Calu3 (cell line): Measurements from ENCODE around the gene PCSK4. TPM values are rescaled to one million over a fixed set of nuclear protein-coding genes. Genes with fewer than 3 reads are reported as not detected.

Source experiments
- BruUV-seq: library from RNA; stranded (reverse); fragments of 400-500 nt; replicated peaks from 2 replicates; lab custom pipeline; 2021; lab: Mats Ljungman, UMichigan
- CTCF ChIA-PET: fragments of 300-600 bp; sonication (Branson Sonifier 250); formaldehyde crosslinking; loops from one replicate; lab custom pipeline; 2022; ENCODE audit warnings: antibody characterized with exemption; lab: Charles Lee
- DNase-seq: peaks from one replicate; pipeline ENCODE4 v3.0.0; 2022
- H3K27ac Mint-ChIP-seq: one replicate; pipeline ENCODE4 v1.8.0; 2022; ENCODE audit warnings: mixed read lengths; ENCODE audit not compliant: unreplicated experiment
- H3K27me3 Mint-ChIP-seq: one replicate; pipeline ENCODE4 v1.8.0; 2022; ENCODE audit warnings: mixed read lengths; ENCODE audit not compliant: unreplicated experiment
- H3K36me3 Mint-ChIP-seq: one replicate; pipeline ENCODE4 v1.8.0; 2022; ENCODE audit warnings: mild to moderate bottlenecking, moderate library complexity, mixed read lengths; ENCODE audit not compliant: insufficient read depth, unreplicated experiment
- H3K4me1 Mint-ChIP-seq: one replicate; pipeline ENCODE4 v1.8.0; 2022; ENCODE audit warnings: mild to moderate bottlenecking, low read depth, mixed read lengths; ENCODE audit not compliant: unreplicated experiment
- H3K4me3 Mint-ChIP-seq: one replicate; pipeline ENCODE4 v1.8.0; 2022; ENCODE audit warnings: mild to moderate bottlenecking, low read depth, moderate library complexity, mixed read lengths; ENCODE audit not compliant: unreplicated experiment
- H3K9me3 Mint-ChIP-seq: one replicate; pipeline ENCODE4 v1.8.0; 2022; ENCODE audit warnings: low read depth, mixed read lengths; ENCODE audit not compliant: unreplicated experiment
- CTCF ChIP-seq: fragments of 200-600 bp; IDR thresholded peaks from one replicate; pipeline ENCODE4 v1.8.0; 2022; ENCODE audit warnings: antibody characterized with exemption; ENCODE audit not compliant: unreplicated experiment
- intact Hi-C: fragments of 100-400 bp; cut with micrococcal nuclease; formaldehyde crosslinking; loops from one replicate; pipeline ENCODE4 v1.10.0; 2022; ENCODE audit not compliant: unreplicated experiment
- total RNA-seq: library from RNA; stranded (reverse); gene quantifications from 2 replicates; pipeline ENCODE4 v1.2.3, GENCODE V29; 2022

Gene PCSK4
- total RNA-seq, 1 experiment from 2014 or later, result 5.5 TPM

- no peak overlapping the region for H3K4me3 Mint-ChIP-seq
These were observed 39.1 kb downstream of the PCSK4 start for GRCh38 chr19:1450735-1451731.

DNA sequence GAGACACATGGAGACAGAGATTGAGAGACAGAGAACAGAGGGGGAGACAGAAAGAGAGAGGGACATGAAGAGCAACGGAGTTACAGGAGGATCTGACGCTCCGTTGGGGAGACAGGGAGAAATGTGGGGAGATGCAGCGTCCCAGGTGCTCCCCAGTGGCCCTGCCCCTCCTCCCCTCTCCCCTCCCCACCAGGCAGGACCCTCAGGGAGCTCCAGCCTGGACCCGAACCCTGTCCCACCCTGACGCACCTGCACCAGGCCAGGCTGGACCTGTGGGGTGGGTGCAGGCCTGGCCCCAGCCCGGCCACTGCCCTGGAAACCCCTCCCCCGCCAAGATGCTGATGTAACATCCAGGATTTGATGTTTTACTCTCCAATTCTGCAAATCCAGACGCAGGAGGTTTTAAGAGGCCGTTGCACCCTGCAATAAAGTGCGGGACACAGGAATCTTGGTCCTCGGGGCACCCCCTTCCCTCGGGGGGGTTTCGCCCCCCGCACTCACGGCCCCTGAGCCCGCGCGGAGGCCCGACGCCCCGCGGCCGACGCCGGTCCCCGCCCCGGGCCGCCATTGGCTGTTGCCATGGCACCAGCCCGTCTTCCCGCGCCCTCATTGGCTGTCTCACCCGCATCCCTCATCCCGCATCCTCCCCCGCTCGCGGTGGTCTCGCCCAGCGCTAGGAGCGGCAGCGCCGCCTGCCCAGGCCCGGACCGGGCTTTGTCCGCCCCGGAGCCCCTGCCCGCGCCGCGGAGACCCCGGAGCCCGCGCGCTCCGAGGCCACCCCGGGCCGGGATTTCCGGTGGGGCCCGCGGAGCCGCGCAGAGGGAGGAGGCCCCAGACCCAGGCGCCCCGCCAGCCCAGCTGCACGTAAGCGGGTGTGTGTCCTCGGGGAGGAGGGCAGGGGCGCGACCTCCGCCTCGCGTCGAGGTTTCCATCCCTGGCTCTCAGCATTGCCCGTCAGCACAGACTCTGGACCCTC lies 40.4 kb downstream of the PCSK4 start, which contains the start of gene APC2:
APC2 (plus strand) TSS at position 655 of the 976 bp plus-strand sequence. CDS start 2,881 bp downstream, outside the sequence.
- H3K27ac Mint-ChIP-seq, result no peak within 1 kb of the TSS
- CTCF ChIA-PET, result no interaction called here
- intact Hi-C loops, result no loop called here

More at GRCh38 chr19:1450735-1451731, 39.1 kb downstream of the PCSK4 start:
- Mint-ChIP-seq H3K27ac (no peak overlapping the region), H3K9me3 (no peaks in the 10 kb centered on the region), H3K36me3 (peaks cover 23% of the 10 kb centered on the region), H3K4me1 (no peaks in the 10 kb centered on the region), H3K27me3 (peaks cover 91% of the 10 kb centered on the region)
- intact Hi-C loops, result no loop called here
- no peak for TF ChIP-seq CTCF
- CTCF ChIA-PET, result no interaction called here
- no TSS peak for BruUV-seq
- no peak for DNase-seq

DNA sequence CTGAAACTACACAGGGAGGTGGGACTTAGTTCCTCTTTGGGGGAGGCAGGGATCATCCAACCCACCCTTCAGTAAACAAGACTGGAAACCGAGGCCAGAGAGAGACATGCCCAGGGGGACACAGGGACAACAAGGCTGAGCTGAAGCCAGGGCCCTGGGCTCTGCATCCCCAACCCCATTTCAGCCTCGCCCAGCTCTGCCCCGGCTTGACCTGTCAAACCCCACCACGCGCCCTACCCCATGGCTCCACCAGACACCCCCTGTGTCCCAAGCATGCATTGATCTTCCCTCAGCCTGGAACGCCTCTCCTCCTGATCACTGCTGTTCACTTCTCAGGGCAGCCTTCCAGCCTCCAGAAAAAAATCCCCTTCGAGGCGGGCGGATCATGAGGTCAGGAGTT lies 42.2 kb downstream of the PCSK4 start:
- no peak for TF ChIP-seq CTCF
- Mint-ChIP-seq H3K4me1 (no peaks in the 10 kb centered on the region), H3K4me3 (no peak overlapping the region), H3K27ac (no peak overlapping the region), H3K36me3 (peaks cover 30% of the 10 kb centered on the region), H3K27me3 (peaks cover 62% of the 10 kb centered on the region), H3K9me3 (no peaks in the 10 kb centered on the region)
- CTCF ChIA-PET, result interaction anchor here (0.7 kb wide), 1 partner anchor 100 kb away, joined by 3 read pairs; no protein-coding TSS in a partner anchor
- intact Hi-C loops, result no loop called here
- DNase-seq, result no peak
- no TSS peak for BruUV-seq

More for the DNA sequence above, 40.4 kb downstream of the PCSK4 start, which contains the start of gene APC2:
- Mint-ChIP-seq H3K4me3 (no peak within 1 kb of the TSS), H3K9me3 (no peaks in the 10 kb centered on the region), H3K4me1 (no peaks in the 10 kb centered on the region), H3K27me3 (peaks cover 80% of the 10 kb centered on the region), H3K36me3 (peaks cover 26% of the 10 kb centered on the region)
- no TSS peak for BruUV-seq
- DNase-seq, result no peak
- no peak for TF ChIP-seq CTCF

GRCh38 chr19:1447504-1447903 lies 42.6 kb downstream of the PCSK4 start:
- Mint-ChIP-seq H3K27ac (no peak overlapping the region), H3K4me3 (no peak overlapping the region), H3K4me1 (no peaks in the 10 kb centered on the region), H3K36me3 (peaks cover 34% of the 10 kb centered on the region), H3K27me3 (peaks cover 58% of the 10 kb centered on the region), H3K9me3 (no peaks in the 10 kb centered on the region)
- no peak for DNase-seq
- CTCF ChIA-PET, result no interaction called here
- no peak for TF ChIP-seq CTCF
- BruUV-seq, result no TSS peak
- intact Hi-C loops, result no loop called here
